IPS-11a (cell line): ENCODE data around the gene CYTL1.

Source experiments
- H3K4me3 ChIP-seq: one replicate; pipeline ENCODE4 v1.5.1; 2013; ENCODE audit warnings: low read depth, low read length, control low read depth

The CYTL1 gene

DNA sequence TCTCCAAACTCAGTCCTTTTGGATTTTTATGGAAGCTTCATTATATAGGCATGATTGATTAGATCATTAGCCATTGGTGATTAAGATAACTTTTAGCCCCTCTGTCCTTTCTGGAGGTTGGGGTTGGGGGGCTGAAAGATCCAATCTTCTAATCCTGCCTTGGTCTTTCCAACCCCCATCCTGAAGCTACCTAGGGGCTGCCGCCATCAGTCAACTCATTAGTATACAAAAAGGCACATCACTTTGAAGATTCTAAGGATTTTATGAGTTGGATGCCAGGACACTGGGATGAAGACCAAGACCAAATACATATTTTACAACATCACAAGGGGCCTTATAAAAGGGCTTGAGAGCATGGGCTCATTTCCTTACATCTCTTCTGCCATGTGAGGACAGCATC, 47.5 kb downstream of the CYTL1 start:
- H3K4me3 ChIP-seq = no peak overlapping the region

DNA sequence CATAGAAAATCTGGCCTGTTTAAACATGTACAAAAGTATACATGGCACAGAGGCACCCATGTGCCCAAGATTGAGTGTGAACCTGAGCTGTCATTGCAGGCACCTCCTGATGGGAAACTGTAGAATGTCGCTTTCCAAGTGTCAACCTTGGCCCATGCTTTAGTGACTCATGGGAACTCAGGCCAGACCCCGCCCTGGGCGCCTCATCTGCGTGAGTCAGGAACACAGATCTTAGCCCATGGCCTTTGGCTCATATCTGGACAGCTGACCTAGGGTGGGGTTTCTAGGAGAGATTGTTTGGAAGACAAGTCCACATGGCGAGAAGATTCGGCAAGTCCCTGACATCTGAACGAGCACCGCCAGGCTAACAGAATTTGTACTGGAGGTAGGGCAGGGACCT, 50.0 kb downstream of the CYTL1 start:
- no peak overlapping the region for H3K4me3 ChIP-seq

DNA sequence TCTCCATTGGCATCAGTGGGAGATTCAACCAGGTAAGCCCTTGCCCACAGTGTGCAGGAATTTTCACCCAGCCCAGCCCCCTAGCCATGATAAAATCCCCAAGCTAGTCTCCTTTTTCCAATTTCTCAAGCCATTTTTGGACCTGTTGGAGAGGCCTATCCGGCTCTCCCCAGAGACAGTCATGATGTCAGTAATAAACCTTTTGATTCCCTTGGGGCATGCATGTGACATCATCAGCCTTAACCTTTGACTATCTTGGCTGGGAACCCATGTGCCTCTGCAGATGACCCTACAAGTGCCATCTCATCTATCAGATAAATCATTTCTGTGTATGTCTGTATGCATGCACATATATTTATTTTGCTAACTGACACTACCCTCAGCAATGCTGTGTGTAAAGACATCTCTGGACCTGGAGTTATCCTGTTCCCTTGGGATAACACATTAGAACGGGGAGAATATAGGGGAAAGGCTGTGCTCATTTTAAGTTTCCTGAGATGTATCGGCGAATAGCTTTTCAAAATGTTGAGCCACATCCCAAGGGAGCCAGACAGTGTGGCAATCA, 51.0 kb downstream of the CYTL1 start:
- H3K4me3 ChIP-seq = no peak overlapping the region
